Stimulated activated CD8-positive, alpha-beta memory T cell treated with anti-CD3 and anti-CD28 coated beads, Interleukin-2, amount 100 ng/mL, for 48 hours (primary cell): ENCODE measurements around the gene WRNIP1.
"Not testable (repeated sequence)": the region's sequence is repeated elsewhere in the genome, so short reads cannot be mapped to it uniquely, and the experiment has no call there.

Source experiments
- DNase-seq, 2 donors: peaks; one replicate each; pipeline ENCODE4 v3.0.0-alpha.2; 2020; ENCODE audit warnings: low read depth in 2 of 2

The WRNIP1 gene

GRCh38 chr6:2762868-2763267, 2.3 kb upstream of the WRNIP1 start:
- not testable (repeated sequence) for DNase-seq

GRCh38 chr6:2763345-2763841, 1.8 kb upstream of the WRNIP1 start:
- DNase-seq: no peak

- DNase-seq: no peak
Observed at GRCh38 chr6:2763876-2764540, 1.2 kb upstream of the WRNIP1 start.

GRCh38 chr6:2764610-2765165, 505 bp upstream of the WRNIP1 start:
- peak in 1 of 2 donors; percentile 23 for DNase-seq

DNA sequence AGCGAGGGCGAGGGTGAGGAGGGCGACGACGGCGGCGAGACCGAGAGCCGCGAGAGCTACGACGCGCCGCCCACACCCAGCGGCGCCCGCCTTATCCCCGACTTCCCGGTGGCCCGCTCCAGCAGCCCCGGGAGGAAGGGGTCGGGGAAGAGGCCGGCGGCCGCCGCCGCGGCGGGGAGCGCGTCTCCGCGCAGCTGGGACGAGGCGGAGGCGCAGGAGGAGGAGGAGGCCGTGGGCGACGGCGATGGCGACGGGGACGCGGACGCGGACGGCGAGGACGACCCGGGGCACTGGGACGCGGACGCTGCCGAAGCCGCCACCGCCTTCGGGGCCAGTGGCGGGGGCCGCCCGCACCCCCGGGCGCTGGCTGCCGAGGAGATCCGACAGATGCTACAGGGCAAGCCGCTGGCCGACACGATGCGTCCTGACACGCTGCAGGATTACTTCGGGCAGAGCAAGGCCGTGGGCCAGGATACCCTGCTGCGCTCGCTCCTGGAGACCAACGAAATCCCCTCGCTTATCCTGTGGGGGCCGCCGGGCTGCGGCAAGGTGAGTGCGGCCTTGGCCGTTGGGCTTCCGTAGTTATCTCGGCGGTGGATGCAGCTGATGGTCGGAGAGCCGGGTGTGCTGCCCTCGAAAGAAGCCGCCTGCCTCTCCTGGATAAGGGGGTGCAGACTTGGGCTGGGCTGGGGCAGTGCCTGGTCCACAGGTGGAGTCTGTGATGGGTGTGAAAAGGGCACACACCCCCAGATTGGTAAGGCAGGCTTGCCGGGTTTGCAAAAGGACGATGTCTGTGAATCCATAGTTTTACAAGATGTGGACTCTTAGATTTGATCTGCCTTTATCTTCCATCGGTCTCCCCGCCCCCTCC, 938 bp downstream of the WRNIP1 start:
- peak; percentile 20 to 27 for DNase-seq

GRCh38 chr6:2766767-2767656, 1.8 kb downstream of the WRNIP1 start:
- DNase-seq: no peak

DNA sequence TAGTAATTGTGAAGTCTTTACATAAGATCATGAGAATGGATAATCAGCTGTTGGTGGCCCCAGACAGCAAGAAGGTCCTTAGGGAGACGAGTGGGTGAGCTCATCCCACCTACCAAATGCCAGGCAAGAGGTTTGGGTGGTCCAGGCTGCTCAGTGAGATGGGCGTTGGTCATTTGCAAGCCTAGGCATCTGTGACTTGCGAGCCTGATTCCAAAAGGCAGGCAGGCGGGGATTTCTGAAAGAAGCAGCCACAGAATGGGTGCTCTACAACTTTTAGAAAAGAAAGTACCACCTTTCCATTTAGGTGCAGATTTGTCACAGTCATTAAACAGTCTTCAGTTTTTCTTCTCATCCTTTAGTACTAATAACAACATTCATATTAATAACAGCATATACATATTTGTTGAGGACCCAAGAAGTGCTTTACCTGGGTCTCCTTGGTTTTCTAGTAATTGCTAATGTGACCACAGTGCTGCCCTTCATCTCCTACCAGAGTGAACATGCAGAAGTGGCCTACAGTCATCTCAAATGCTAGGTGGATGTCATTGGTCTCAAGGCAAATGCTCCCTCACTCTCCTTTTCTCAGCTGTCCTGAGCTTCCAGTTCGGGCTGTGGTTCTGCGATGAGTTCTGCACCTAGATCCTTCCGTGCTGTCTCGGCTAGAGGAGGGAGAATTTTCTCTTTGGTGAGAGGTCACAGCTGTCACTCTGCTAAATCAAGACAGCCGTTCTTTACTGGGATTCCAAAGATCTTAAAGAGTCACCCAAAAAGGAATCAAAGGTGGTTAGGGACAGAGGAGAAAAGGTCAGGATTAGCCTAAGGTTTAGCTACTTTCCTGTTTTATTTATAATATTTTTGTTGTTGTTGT, 2.7 kb downstream of the WRNIP1 start:
- DNase-seq: no peak

DNA sequence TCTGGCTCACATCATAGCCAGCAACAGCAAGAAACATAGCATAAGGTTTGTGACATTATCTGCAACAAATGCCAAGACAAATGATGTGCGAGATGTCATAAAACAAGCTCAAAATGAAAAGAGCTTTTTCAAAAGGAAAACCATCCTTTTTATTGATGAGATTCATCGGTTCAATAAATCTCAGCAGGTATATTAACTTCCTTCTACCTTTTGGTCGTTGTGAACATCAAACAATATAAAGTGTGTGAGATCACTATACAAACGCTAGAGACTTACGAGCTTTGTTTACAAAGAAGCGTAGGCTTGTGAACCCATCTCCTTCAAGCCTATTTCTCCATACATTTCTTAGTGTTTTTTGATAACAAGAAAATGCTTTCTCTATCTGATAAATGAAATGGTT, 3.5 kb downstream of the WRNIP1 start:
- no peak for DNase-seq

GRCh38 chr6:2770171-2770570, 5.0 kb downstream of the WRNIP1 start:
- no peak for DNase-seq

DNA sequence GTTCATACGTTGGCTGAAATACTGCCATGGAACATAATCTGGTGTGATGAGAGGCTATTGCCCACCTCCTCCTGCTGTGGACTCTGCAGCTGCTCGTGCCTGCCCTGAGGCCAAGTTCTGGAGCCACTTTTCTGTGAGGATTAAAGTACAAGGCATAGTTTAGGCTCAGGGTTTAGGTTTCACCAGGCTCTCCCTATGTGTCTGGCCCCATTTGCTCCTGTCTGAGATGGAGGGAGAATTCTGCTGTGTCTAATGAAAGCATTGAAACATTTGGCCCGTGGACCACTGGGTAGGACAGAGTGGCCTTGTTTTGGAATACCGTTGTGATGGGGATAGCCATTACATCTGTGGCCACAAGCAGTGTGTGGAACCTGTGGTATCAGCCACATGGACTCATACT, 5.9 kb downstream of the WRNIP1 start:
- no peak for DNase-seq

- no peak for DNase-seq
Observed at GRCh38 chr6:2772840-2773239, 7.6 kb downstream of the WRNIP1 start.

- no peak for DNase-seq
Observed at GRCh38 chr6:2773449-2773848, 8.3 kb downstream of the WRNIP1 start.

DNA sequence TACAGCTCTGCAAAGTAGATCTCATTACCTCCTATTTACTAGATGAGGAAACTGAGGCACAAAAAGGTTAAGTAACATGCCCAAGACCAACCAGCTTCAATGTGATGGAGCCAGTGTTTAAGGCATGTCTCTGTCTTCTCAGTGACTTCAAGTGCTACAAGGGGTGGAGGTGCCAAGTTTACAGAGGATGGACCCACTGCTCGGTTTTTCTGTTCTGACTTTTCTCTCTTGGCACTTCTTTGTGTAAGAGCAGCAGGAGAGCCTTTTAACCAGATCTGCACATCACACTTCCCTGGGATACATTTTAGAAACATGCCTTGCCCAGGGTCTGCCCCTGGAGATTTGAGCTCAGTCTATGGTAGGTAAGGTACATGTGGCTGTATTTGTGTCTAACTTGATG, 9.8 kb downstream of the WRNIP1 start:
- no peak for DNase-seq

- no peak for DNase-seq
Observed at GRCh38 chr6:2777249-2777648, 12.1 kb downstream of the WRNIP1 start.

DNA sequence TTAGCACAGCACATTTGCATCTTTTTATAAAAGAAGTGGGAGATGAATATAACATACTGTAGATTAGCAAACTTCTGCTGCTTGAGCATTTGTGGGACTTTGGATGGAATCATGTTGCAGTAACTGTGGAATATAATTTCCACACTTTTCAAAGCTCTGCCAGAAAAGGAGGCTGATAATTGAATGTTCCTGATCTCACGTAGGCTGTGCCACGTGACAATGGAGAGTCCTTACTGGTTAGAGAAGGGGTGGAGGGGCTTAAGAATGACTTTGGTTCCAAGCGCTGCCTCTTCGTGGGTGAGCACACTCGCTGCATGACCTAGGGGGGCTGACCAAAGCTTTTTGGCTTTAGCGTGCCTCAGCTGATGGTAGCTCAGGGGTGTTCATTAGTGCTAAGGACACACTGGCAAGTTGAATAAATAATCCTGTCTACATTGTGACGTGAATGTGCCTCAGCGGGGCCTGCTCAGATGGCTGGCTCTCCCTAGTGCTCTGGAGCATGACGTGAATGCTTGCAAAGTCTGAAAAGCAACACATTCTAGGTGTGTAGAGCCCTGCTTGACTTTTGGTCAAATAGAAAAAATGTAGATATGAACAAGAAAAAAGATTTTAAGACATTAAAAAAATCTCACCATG, 15.0 kb downstream of the WRNIP1 start:
- DNase-seq: no peak

DNA sequence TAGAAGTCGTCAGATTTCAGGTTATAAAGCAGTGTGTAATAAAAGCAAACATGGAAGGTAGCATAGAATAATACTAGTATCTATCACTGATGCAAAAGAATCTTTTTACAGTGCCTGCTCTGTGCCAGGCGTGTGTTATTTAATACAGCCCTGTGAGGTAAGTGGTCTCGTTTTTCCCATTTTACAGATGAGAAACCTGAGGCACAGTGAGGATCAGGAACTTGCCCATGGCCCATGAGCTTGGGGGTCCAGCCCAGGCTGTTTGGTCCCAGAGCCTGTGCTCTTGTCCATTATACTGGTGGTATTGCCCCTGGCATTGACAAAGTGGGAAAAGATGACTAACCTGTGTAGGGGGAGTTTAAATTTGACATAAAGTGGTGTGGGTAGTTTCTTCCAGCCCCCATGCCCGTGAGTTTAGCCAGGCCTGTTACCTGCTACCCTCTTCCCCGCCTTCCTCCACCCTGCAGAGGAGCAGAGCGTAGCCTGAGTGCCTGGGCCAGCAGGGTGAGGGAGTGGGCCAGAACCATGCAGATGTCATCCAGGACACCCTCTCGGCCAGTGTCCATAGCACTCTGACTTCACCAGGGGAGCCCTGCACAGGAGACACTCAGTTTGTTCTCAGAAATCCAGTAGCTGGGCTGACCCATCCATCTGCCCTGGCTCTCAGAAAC, 16.6 kb downstream of the WRNIP1 start:
- no peak for DNase-seq

- no peak for DNase-seq
Observed at GRCh38 chr6:2782356-2782708, 17.1 kb downstream of the WRNIP1 start.

DNA sequence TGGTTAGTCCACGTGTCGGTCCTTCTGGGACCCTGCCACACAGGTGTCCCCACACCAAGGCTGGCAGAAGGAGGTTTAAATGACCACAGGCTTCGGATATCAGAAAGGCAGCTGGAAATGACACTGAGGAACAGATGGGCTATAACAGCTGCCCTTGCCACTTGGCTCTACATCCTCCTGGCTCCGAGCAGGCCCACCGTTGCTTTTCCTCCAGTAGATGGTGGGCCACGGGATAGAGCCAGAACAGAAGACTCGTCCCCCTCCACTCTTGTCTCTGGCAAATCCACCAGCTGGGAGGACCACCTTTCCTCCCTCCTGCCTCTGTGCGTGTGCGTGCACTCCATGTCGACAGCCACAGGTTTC, 17.6 kb downstream of the WRNIP1 start:
- DNase-seq: no peak

GRCh38 chr6:2783188-2783963, 18.2 kb downstream of the WRNIP1 start:
- no peak for DNase-seq
